ENCODE measurements around the gene NACC1. TPM values are rescaled to one million over a fixed set of nuclear protein-coding genes. Genes with fewer than 3 reads are reported as not detected.

Gene NACC1
- total and polyA plus RNA-seq, 4 donors = 0.86 to 24.7 (median 17.7) TPM

- Histone ChIP-seq H3K4me3 (ENCODE audit: low read depth in 1 of 3, low read length in 3 of 3) (no peak overlapping the region), H3K27ac (ENCODE audit: low read depth in 1 of 2, low read length in 2 of 2) (no peak overlapping the region), H3K4me1 (ENCODE audit: control insufficient read depth in 4 of 4, insufficient read depth in 4 of 4, low read length in 3 of 4) (peaks cover 0 to 9% (median 2%) of the 10 kb centered on the region in 4 donors), H3K9ac (ENCODE audit: low read depth in 1 of 2, low read length in 2 of 2) (no peak overlapping the region), H3K27me3 (ENCODE audit: control insufficient read depth in 4 of 4, insufficient read depth in 4 of 4, low read length in 3 of 4) (no peaks in the 10 kb centered on the region), H3K9me3 (ENCODE audit: control insufficient read depth in 4 of 4, low read length in 3 of 4) (no peaks in the 10 kb centered on the region), H3K36me3 (ENCODE audit: control insufficient read depth in 4 of 4, insufficient read depth in 3 of 4, low read depth in 1 of 4, low read length in 3 of 4) (peaks cover 0 to 11% (median 0%) of the 10 kb centered on the region in 4 donors)
- no peak for DNase-seq (ENCODE audit: low spot score)
- WGBS = 93% methylated on average over 32 of the region's 32 CpGs
- TF ChIP-seq RAD21 (IDR thresholded peaks at IDR 0.05) (no peak), EGR1 (IDR thresholded peaks at IDR 0.05; ENCODE audit: low read depth in 2 of 2) (no peak), REST (IDR thresholded peaks at IDR 0.05) (no peak), HNF4A (conservative IDR thresholded peaks at IDR 0.05) (no peak), GABPA (IDR thresholded peaks at IDR 0.05 in 1 of 2, conservative IDR thresholded peaks at IDR 0.05 in 1 of 2) (no peak), MAX (IDR thresholded peaks at IDR 0.05) (no peak), ZBTB33 (IDR thresholded peaks at IDR 0.05) (no peak), SP1 (IDR thresholded peaks at IDR 0.05) (no peak), FOXA1 (IDR thresholded peaks at IDR 0.05) (no peak), RXRA (IDR thresholded peaks at IDR 0.05) (no peak)
Observed at GRCh38 chr19:13070425-13071140, 47.5 kb upstream of the NACC1 start.

- Histone ChIP-seq H3K9me3 (ENCODE audit: control insufficient read depth in 4 of 4, low read length in 3 of 4) (no peaks in the 10 kb centered on the region), H3K9ac (ENCODE audit: low read depth in 1 of 2, low read length in 2 of 2) (no peak overlapping the region), H3K4me1 (ENCODE audit: control insufficient read depth in 4 of 4, insufficient read depth in 4 of 4, low read length in 3 of 4) (peaks cover 0 to 12% (median 2%) of the 10 kb centered on the region in 4 donors), H3K4me3 (ENCODE audit: low read depth in 1 of 3, low read length in 3 of 3) (no peak overlapping the region), H3K36me3 (ENCODE audit: control insufficient read depth in 4 of 4, insufficient read depth in 3 of 4, low read depth in 1 of 4, low read length in 3 of 4) (peaks cover 0 to 20% (median 2%) of the 10 kb centered on the region in 4 donors), H3K27ac (ENCODE audit: low read depth in 1 of 2, low read length in 2 of 2) (no peak overlapping the region), H3K27me3 (ENCODE audit: control insufficient read depth in 4 of 4, insufficient read depth in 4 of 4, low read length in 3 of 4) (no peaks in the 10 kb centered on the region)
- 81% methylated on average over 9 of the region's 9 CpGs for WGBS
- DNase-seq (ENCODE audit: low spot score) = no peak
- TF ChIP-seq ATF3 (IDR thresholded peaks at IDR 0.05) = no peak
- TF ChIP-seq FOXA2 (IDR thresholded peaks at IDR 0.05) = no peak
- TF ChIP-seq SP1 (IDR thresholded peaks at IDR 0.05) = no peak
- TF ChIP-seq ZBTB33 (IDR thresholded peaks at IDR 0.05) = no peak
- TF ChIP-seq MAX (IDR thresholded peaks at IDR 0.05) = no peak
- no peak for TF ChIP-seq RXRA (IDR thresholded peaks at IDR 0.05)
- no peak for TF ChIP-seq YY1 (IDR thresholded peaks at IDR 0.05)
- no peak for TF ChIP-seq RAD21 (IDR thresholded peaks at IDR 0.05)
- no peak for TF ChIP-seq CTCF (IDR thresholded peaks at IDR 0.05; ENCODE audit: low read depth, low read length, missing input control)
- no peak for TF ChIP-seq HNF4A (conservative IDR thresholded peaks at IDR 0.05)
- no peak for TF ChIP-seq FOXA1 (IDR thresholded peaks at IDR 0.05)
- TF ChIP-seq EGR1 (IDR thresholded peaks at IDR 0.05; ENCODE audit: low read depth in 2 of 2) = no peak
Observed at GRCh38 chr19:13071444-13072187, 46.4 kb upstream of the NACC1 start.
